B cell (primary cell): Measurements from ENCODE around the gene MICAL3. TPM values are rescaled to one million over a fixed set of nuclear protein-coding genes. Genes with fewer than 3 reads are reported as not detected.

ENCODE experiments used
- ATAC-seq: fragments of 200-7000 bp; cut with Tn5 transposase; one replicate; pipeline ENCODE4 v1.10.0; 2021; ENCODE audit warnings: low read depth, mild to moderate bottlenecking, moderate number of reproducible peaks, moderate library complexity
- CTCF ChIA-PET: fragments of 350-600 bp; sonication (Branson Sonifier 250); formaldehyde crosslinking; loops from one replicate; lab custom pipeline; 2021; ENCODE audit warnings: antibody characterized with exemption, inconsistent platforms; lab: Charles Lee
- POLR2A ChIA-PET: fragments of 350-600 bp; sonication (Branson Sonifier 250); formaldehyde crosslinking; loops from one replicate; lab custom pipeline; 2021; ENCODE audit warnings: antibody characterized with exemption; lab: Charles Lee
- DNase-seq: peaks from one replicate; pipeline ENCODE4 v3.0.0; 2013
- H2AFZ ChIP-seq: 2 replicates; pipeline ENCODE4 v1.6.1; 2012; ENCODE audit warnings: mild to moderate bottlenecking, low read depth, low read length; ENCODE audit not compliant: insufficient read depth, poor library complexity, severe bottlenecking
- H3K27ac ChIP-seq, 2 donors: 1 replicate in 1 of 2; 2 replicates in 1 of 2; pipeline ENCODE4 v1.5.1; 2012 to 2013; ENCODE audit warnings: low read length in 2 of 2, mild to moderate bottlenecking in 2 of 2, moderate library complexity in 1 of 2
- H3K27me3 ChIP-seq, 4 experiments: fragments of 200-600 bp in 1 of 4; sonication (generic) in 1 of 4; replicated peaks in 1 of 4; 1 replicate in 2 of 4; 2 replicates in 2 of 4; pipeline versions ENCODE4 v1.6.1 to v1.7.0; 2013 to 2016; ENCODE audit warnings: low read length in 3 of 4, mild to moderate bottlenecking in 2 of 4, mixed read lengths in 1 of 4, moderate library complexity in 1 of 4; ENCODE audit not compliant: insufficient read depth in 4 of 4, control insufficient read depth in 3 of 4; ENCODE audit errors: control extremely low read depth in 1 of 4
- H3K36me3 ChIP-seq, 2 experiments: replicated peaks in 1 of 2; 1 replicate in 1 of 2; 2 replicates in 1 of 2; pipeline versions ENCODE4 v1.6.1 to v1.7.1; 2013; ENCODE audit warnings: low read length in 1 of 2; ENCODE audit not compliant: insufficient read depth in 2 of 2, control insufficient read depth in 1 of 2; ENCODE audit errors: control extremely low read depth in 1 of 2, extremely low read depth in 1 of 2
- H3K4me1 ChIP-seq, 2 donors: fragments of 200-600 bp in 1 of 2; sonication (generic) in 1 of 2; 1 replicate in 1 of 2; 2 replicates in 1 of 2; pipeline versions ENCODE4 v1.5.1 to v1.6.1; 2013 to 2017; ENCODE audit warnings: low read length in 2 of 2; ENCODE audit not compliant: control insufficient read depth in 2 of 2, insufficient read depth in 2 of 2
- H3K4me2 ChIP-seq: replicated peaks from 2 replicates; pipeline ENCODE3; 2012; ENCODE audit warnings: mild to moderate bottlenecking, low read depth, low read length; ENCODE audit not compliant: poor library complexity, severe bottlenecking
- H3K4me3 ChIP-seq, 5 experiments: fragments of 200-600 bp in 1 of 5; sonication (generic) in 1 of 5; 1 replicate in 3 of 5; 2 replicates in 2 of 5; pipeline versions ENCODE4 v1.5.1 to v1.7.0; 2011 to 2016; ENCODE audit warnings: low read length in 4 of 5, mild to moderate bottlenecking in 4 of 5, low read depth in 2 of 5, control low read depth in 1 of 5, moderate library complexity in 1 of 5; ENCODE audit not compliant: insufficient read depth in 1 of 5; ENCODE audit errors: control extremely low read depth in 1 of 5, extremely low read depth in 1 of 5
- H3K79me2 ChIP-seq: fragments of 200-600 bp; sonication (generic); one replicate; pipeline ENCODE4 v1.6.0; 2016; ENCODE audit warnings: low read length; ENCODE audit not compliant: control insufficient read depth, insufficient read depth
- H3K9ac ChIP-seq: fragments of 200-600 bp; sonication (generic); 2 replicates; pipeline ENCODE4 v1.6.1; 2017; ENCODE audit warnings: mild to moderate bottlenecking, low read length, moderate library complexity
- H3K9me3 ChIP-seq, 3 donors: one replicate each; pipeline versions ENCODE4 v1.6.1 to v1.7.1; 2013; ENCODE audit warnings: low read length in 2 of 3; ENCODE audit not compliant: control insufficient read depth in 2 of 3, insufficient read depth in 1 of 3; ENCODE audit errors: control extremely low read depth in 1 of 3
- H4K20me1 ChIP-seq: 2 replicates; pipeline ENCODE4 v1.6.0; 2012; ENCODE audit warnings: mild to moderate bottlenecking, low read length; ENCODE audit not compliant: insufficient read depth, control insufficient read depth, poor library complexity, severe bottlenecking
- H3K27ac Mint-ChIP-seq: one replicate; pipeline ENCODE4 v1.8.0; 2021; ENCODE audit warnings: mixed read lengths
- H3K27me3 Mint-ChIP-seq: one replicate; pipeline ENCODE4 v1.8.0; 2021; ENCODE audit warnings: mixed read lengths
- H3K4me1 Mint-ChIP-seq: one replicate; pipeline ENCODE4 v1.8.0; 2021; ENCODE audit warnings: mixed read lengths
- H3K4me3 Mint-ChIP-seq: one replicate; pipeline ENCODE4 v1.8.0; 2021; ENCODE audit warnings: mixed read lengths
- H3K9me3 Mint-ChIP-seq: one replicate; pipeline ENCODE4 v1.8.0; 2022; ENCODE audit warnings: mixed read lengths; ENCODE audit not compliant: insufficient read depth
- CTCF ChIP-seq: fragments of 200-600 bp; IDR thresholded peaks from one replicate; pipeline ENCODE4 v1.8.0; 2022; ENCODE audit warnings: antibody characterized with exemption, mild to moderate bottlenecking
- EZH2 ChIP-seq: IDR thresholded peaks from 2 replicates; pipeline ENCODE4 v1.6.1; 2012; ENCODE audit warnings: borderline replicate concordance, low read depth, mild to moderate bottlenecking, moderate library complexity, low read length; ENCODE audit not compliant: insufficient read depth, poor library complexity, severe bottlenecking
- WGBS: methylation state at CpG from one replicate; pipeline ENCODE4 v1.1.5; 2013; ENCODE audit warnings: missing lambda C conversion rate; ENCODE audit not compliant: insufficient coverage; 5-methylcytosine and 5-hydroxymethylcytosine counted together
- intact Hi-C: fragments of 100-400 bp; cut with micrococcal nuclease; formaldehyde crosslinking; loops from one replicate; pipeline ENCODE4 v1.10.0; 2022
- polyA plus RNA-seq: library from polyadenylated mRNA; depleted of rRNA; stranded (reverse); fragments of >200 nt; gene quantifications from 2 replicates; pipeline ENCODE4 v1.2.3, GENCODE V29; 2012
- total RNA-seq, 2 donors: library from RNA; stranded (reverse); fragments of 120-200 nt in 1 of 2; gene quantifications; 1 replicate in 1 of 2; 2 replicates in 1 of 2; pipeline versions ENCODE4 v1.2.3 to v1.2.4, GENCODE V29; 2013 to 2022

The MICAL3 gene
- total and polyA plus RNA-seq, 2 donors (not counting 1 experiment from before 2014, with no cell fraction given): 50.5 to 253 TPM

- Mint-ChIP-seq H3K9me3 (no peaks in the 10 kb centered on the region), H3K4me3 (no peak overlapping the region), H3K4me1 (peaks cover 11% of the 10 kb centered on the region), H3K27me3 (no peaks in the 10 kb centered on the region), H3K27ac (no peak overlapping the region)
- no peaks in the 10 kb centered on the region for H3K27me3 ChIP-seq
- no peak overlapping the region for H3K9ac ChIP-seq
- H3K36me3 ChIP-seq: peaks cover 0 to 40% of the 10 kb centered on the region in 2 experiments
- peaks cover 13% of the 10 kb centered on the region for H4K20me1 ChIP-seq
- POLR2A ChIA-PET: interaction anchor here (3.4 kb wide), 1 partner anchor 14 kb away, joined by 14 read pairs; the partner anchor contains the start of gene BID
- H3K4me2 ChIP-seq: no peak overlapping the region
- WGBS: 94% methylated on average over 18 of the region's 18 CpGs
- no peak overlapping the region for H3K4me3 ChIP-seq
- H3K9me3 ChIP-seq: no peaks in the 10 kb centered on the region
- H2AFZ ChIP-seq: no peak overlapping the region
- TF ChIP-seq CTCF: no peak
- TF ChIP-seq EZH2: no peak
- H3K4me1 ChIP-seq: peaks cover 0 to 5% of the 10 kb centered on the region in 2 donors
- ATAC-seq (no peak), DNase-seq (no peak)
- H3K79me2 ChIP-seq: no peaks in the 10 kb centered on the region
- H3K27ac ChIP-seq: no peak overlapping the region
- intact Hi-C loops: no loop called here
- CTCF ChIA-PET: interaction anchor here (0.7 to 4.9 kb wide), 15 partner anchors 9 to 289 kb away, joined by 3 to 109 read pairs (median 14); partner anchors contain the start of gene BID
These were observed 237.8 kb downstream of the MICAL3 start for GRCh38 chr22:17786435-17787161.
